GM19099 (cell line): Measurements from ENCODE around the gene FAM169A.

ENCODE experiments used
- POLR2A ChIP-seq: IDR thresholded peaks from 3 replicates; pipeline ENCODE4 v1.6.1; 2011; ENCODE audit warnings: low read depth; ENCODE audit not compliant: insufficient read length; ENCODE audit errors: extremely low read depth

The FAM169A gene

GRCh38 chr5:74870299-74871067, 4.3 kb upstream of the FAM169A start:
- no peak for TF ChIP-seq POLR2A

GRCh38 chr5:74866596-74867162, 492 bp upstream of the FAM169A start:
- TF ChIP-seq POLR2A = no peak

GRCh38 chr5:74865256-74865803, 857 bp downstream of the FAM169A start:
- no peak for TF ChIP-seq POLR2A

- TF ChIP-seq POLR2A = no peak
Observed at GRCh38 chr5:74864823-74865222, 1.4 kb downstream of the FAM169A start.

- no peak for TF ChIP-seq POLR2A
Observed at GRCh38 chr5:74863726-74864125, 2.5 kb downstream of the FAM169A start.

GRCh38 chr5:74862221-74862620, 4.0 kb downstream of the FAM169A start:
- no peak for TF ChIP-seq POLR2A

- no peak for TF ChIP-seq POLR2A
Observed at GRCh38 chr5:74853256-74853655, 12.9 kb downstream of the FAM169A start.

GRCh38 chr5:74851684-74852353, 14.4 kb downstream of the FAM169A start:
- no peak for TF ChIP-seq POLR2A

- TF ChIP-seq POLR2A = no peak
Observed at GRCh38 chr5:74850789-74851425, 15.3 kb downstream of the FAM169A start.

GRCh38 chr5:74850030-74850429, 16.2 kb downstream of the FAM169A start:
- no peak for TF ChIP-seq POLR2A

GRCh38 chr5:74848553-74849025, 17.6 kb downstream of the FAM169A start:
- TF ChIP-seq POLR2A = no peak

GRCh38 chr5:74839229-74839628, 27.0 kb downstream of the FAM169A start:
- no peak for TF ChIP-seq POLR2A

GRCh38 chr5:74838262-74838661, 27.9 kb downstream of the FAM169A start:
- no peak for TF ChIP-seq POLR2A

GRCh38 chr5:74837115-74837514, 29.1 kb downstream of the FAM169A start:
- TF ChIP-seq POLR2A = no peak
